GM12891 (cell line): ENCODE measurements around the gene PROM2.

Experiments
- POLR2A ChIP-seq: IDR thresholded peaks from 2 replicates; pipeline ENCODE4 v1.6.1; 2011; ENCODE audit warnings: low read depth, low read length, control low read depth
- POLR2AphosphoS5 ChIP-seq: IDR thresholded peaks from 2 replicates; pipeline ENCODE4 v1.6.1; 2011; ENCODE audit warnings: low read depth, low read length, control low read depth
- POU2F2 ChIP-seq: IDR thresholded peaks from 2 replicates; pipeline ENCODE4 v1.6.1; 2011; ENCODE audit warnings: low read depth, mild to moderate bottlenecking, control low read depth, low read length, moderate library complexity
- SPI1 ChIP-seq: IDR thresholded peaks from 2 replicates; pipeline ENCODE4 v1.6.1; 2011; ENCODE audit warnings: low read depth, low read length, control low read depth
- TAF1 ChIP-seq: IDR thresholded peaks from 2 replicates; pipeline ENCODE4 v1.6.1; 2011; ENCODE audit warnings: low read depth, low read length, control low read depth

DNA sequence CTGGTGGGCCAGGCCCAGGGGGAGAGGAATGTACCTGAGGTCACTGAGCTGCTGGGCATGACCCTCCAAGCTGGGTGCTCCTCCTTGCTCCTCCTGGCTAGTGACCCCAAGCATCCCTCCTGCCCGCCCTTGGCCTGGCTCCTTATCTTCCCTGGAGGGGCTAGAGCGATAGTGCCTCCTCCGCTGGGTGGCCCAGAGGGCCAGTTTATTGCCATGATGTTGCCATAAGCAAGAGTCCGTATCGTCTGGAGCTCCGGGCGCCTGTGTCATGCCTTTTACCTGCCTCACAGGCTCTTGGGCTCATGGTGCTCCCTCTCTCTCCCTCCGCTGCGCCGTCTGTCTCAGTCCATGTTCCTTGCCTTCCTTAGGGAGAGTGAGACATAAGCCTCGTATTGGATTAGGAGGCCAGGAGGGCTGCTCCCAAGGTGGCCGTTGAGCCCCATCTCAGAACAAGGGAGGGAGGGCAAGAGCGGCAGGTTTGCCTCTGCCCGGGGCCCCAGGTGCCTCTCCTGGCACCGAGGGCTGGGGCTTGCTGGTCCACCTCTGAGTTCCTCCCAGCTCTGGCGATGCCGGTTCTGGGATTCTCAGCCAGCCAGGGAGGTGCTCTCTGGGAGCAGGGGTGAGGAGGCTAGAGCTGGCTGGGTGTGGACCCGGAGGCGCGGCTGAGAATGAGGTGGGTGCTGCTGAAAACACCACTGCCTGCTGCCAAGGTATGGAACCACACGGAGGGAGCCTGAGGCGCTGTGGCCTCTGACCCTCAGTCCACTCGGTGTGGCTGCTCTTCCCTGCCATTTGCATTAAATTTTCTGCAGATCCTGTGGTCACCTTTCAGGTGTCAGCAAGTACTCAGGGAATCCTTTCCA, 45.5 kb downstream of the PROM2 start:
- TF ChIP-seq POLR2A (no peak), POLR2AphosphoS5 (no peak), TAF1 (no peak), SPI1 (no peak), POU2F2 (no peak)
